ENCODE results near the gene ARHGDIG. TPM values are rescaled to one million over a fixed set of nuclear protein-coding genes. Genes with fewer than 3 reads are reported as not detected.

Gene ARHGDIG
- total and polyA plus RNA-seq, 9 of the 15 experiments (the other 6 are each of a cell fraction or from before 2014, with no cell fraction given), result 0.36 to 2.5 (median 0.64) TPM; not detected in 2

- peak overlapping the region in 1 of 2 experiments; percentile 76; a peak in 2 of 4 replicates for H3K9ac ChIP-seq (ENCODE audit: insufficient read depth in 1 of 2, low read depth in 2 of 2, low read length in 2 of 2)
- BruUV-seq (replicated peaks), result no TSS peak
- in situ Hi-C loops (cut with MboI), result no loop called here
- POLR2A ChIA-PET, result interaction anchor here (1.0 to 1.1 kb wide), 2 partner anchors 8 to 9 kb away, joined by 3 to 5 read pairs; no protein-coding TSS in a partner anchor
- no peak overlapping the region for H3K4me3 ChIP-seq
- H2AFZ ChIP-seq (ENCODE audit: low read depth, low read length), result 0 out of 2 replicates have a peak overlapping the region, but pooled peaks have one; percentile 24
- CTCF ChIA-PET (ENCODE audit: low intra/inter-chr PET ratio), result no interaction called here
- peaks cover 0 to 73% of the 10 kb centered on the region in 2 experiments; a peak in 2 of 5 replicates for H3K4me1 ChIP-seq (replicated peaks in 1 of 2; ENCODE audit: control insufficient read depth in 2 of 2, insufficient read depth in 2 of 2, low read length in 2 of 2)
- H4K20me1 ChIP-seq (replicated peaks; ENCODE audit: control insufficient read depth, insufficient read depth, low read length), result peaks cover 3% of the 10 kb centered on the region; the same call in 1 of the 2 replicates
- no peak for DNase-seq (ENCODE audit: extremely low read depth in 1 of 4, low spot score in 3 of 4)
- no peaks in the 10 kb centered on the region; a peak in 1 of 5 replicates for H3K27me3 ChIP-seq (ENCODE audit: control insufficient read depth in 2 of 2, insufficient read depth in 2 of 2, low read length in 2 of 2)
- ATAC-seq, result no peak
- no peak overlapping the region for H3K27ac ChIP-seq (ENCODE audit: extremely low read depth, low read depth, low read length)
- H3K36me3 ChIP-seq (ENCODE audit: control insufficient read depth, insufficient read depth, low read length), result peaks cover 4% of the 10 kb centered on the region; the same call in 1 of the 3 replicates
- H3K79me2 ChIP-seq (ENCODE audit: control insufficient read depth, insufficient read depth, low read length), result no peaks in the 10 kb centered on the region
- H3K4me2 ChIP-seq (ENCODE audit: insufficient read depth, low read length), result no peak overlapping the region; the same call in 1 of the 2 replicates
- no peak for FAIRE-seq
- TF ChIP-seq E2F1 (CRISPR knock-in tag; IDR thresholded peaks at IDR 0.05) (no peak), ZNF311 (CRISPR knock-in tag; IDR thresholded peaks at IDR 0.05) (no peak), ZNF511 (CRISPR knock-in tag; IDR thresholded peaks at IDR 0.05) (no peak), FOXJ2 (tag; IDR thresholded peaks at IDR 0.05) (no peak), POLR2G (IDR thresholded peaks at IDR 0.05; ENCODE audit: low read depth, low read length) (peak; percentile 54), ZNF384 (IDR thresholded peaks at IDR 0.05; ENCODE audit: low read depth, low read length) (no peak), NFIC (IDR thresholded peaks at IDR 0.05) (0 out of 2 replicates have a peak, but pooled peaks have one; percentile 7), TFAP4 (CRISPR knock-in tag; IDR thresholded peaks at IDR 0.05; ENCODE audit: borderline replicate concordance) (peak; percentile 12; the same call in 1 of the 2 replicates)
- H3K9me1 ChIP-seq (ENCODE audit: control insufficient read depth, insufficient read depth, low read length), result no peaks in the 10 kb centered on the region
- intact Hi-C loops (cut with micrococcal nuclease), result no loop called here
- H3K9me3 ChIP-seq (replicated peaks; ENCODE audit: control insufficient read depth, insufficient read depth, low read depth, low read length), result no peaks in the 10 kb centered on the region
- 23% methylated on average over 39 of the region's 40 CpGs for WGBS (ENCODE audit: insufficient coverage, low coverage, missing lambda C conversion rate)
Measured at GRCh38 chr16:268141-269053, 12.0 kb upstream of the ARHGDIG start.
